NCI-H2107 treated with DMSO at 0.1 percent for 48 hours (cell line): ENCODE data around the gene TMEM236.

ENCODE experiments used
- DNase-seq: peaks from one replicate; lab custom pipeline; 2025; ENCODE audit not compliant: unreplicated experiment; lab: John Stamatoyannopoulos, UW

The TMEM236 gene

DNA sequence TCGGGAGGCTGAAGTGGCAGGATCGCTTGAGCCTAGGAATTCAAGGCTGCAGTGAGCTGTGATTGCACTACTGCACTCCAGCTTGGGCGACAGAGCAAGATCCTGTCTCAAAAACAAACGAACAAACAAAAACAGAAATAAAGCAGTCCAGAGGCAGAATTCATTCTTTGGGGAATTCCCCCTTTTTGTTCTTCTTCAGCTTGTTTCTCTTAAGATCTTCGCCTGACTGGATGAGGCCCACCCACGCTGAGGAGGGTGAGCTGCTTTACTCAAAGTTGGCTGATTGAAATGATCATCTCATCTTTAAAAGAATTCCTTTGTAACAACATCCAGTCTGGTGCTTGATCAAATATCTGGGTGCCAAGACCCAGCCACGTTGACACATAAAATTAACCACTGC lies 67.8 kb downstream of the TMEM236 start:
- DNase-seq = no peak

GRCh38 chr10:17820943-17821342 lies 68.9 kb downstream of the TMEM236 start:
- DNase-seq = no peak

DNA sequence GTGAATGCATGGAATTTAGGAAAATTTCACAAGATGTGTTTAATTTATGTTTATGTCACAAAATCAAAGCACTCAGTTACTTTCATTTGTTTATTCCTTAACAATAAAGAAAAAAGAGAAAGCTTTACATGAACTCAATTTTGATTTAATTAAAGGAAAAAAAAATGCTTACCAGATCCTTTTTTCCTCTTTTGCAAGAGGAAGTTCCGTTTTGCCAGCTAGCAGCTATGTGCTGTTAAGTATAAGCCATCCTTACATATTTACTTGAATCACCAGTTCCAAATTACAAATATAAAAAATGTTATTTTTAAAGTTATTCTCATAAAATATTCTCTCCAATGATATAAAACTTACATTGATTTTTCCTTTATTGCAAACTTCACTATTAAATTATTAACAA lies 69.9 kb downstream of the TMEM236 start:
- no peak for DNase-seq

DNA sequence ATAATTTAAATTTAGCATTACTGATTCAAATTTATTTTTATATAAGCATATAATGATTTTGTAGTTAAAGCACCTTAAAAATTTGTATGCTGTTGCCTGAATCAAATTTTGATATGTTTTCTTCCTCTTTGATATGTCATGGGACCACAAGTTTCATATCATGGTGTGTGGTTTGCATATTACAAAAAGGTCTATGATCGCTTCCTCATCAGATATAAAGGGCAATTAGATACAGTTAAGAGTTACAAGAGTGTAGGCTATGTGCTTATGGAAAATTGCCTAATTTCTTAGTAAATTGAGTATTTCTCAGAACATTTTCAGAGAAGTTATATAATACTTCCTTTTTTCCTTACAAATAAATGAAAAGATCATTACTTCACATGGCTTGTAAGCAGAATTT lies 79.3 kb downstream of the TMEM236 start:
- no peak for DNase-seq

DNA sequence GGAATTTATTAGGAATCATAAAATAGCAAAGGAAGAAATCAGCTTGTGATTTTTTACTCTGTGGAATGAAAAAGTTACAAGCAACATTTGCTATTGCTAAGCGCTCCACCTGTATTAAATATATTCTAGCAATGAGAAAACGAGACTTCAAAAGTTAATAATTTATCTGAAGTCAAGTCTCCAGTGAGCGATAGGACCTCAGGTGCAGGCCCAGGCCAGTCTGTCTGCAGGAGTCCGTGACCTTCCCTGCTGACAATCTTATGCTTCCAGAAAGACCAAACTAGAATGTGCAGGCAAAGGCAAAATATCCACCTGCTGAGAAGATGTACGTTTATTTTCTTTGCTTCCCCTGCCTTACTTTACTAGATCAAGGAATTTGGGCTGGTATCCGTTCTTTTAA lies 79.9 kb downstream of the TMEM236 start:
- no peak for DNase-seq

DNA sequence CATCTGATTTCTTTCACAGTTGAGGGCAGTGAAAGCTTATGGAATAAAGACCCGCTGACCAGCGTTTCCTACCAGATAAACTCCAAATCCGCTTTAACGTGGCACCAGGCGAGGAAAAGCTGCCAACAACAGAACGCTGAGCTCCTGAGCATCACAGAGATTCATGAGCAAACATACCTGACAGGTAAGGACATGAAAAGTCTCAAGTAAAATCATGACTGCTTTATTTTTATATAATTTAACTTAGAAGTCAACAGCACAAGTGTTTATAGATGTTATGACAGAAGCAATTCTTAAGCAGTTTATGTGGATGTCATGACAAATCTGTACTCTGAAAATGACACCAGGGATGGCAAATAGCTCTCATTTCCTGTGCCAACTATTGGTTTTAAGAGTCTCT lies 81.7 kb downstream of the TMEM236 start:
- no peak for DNase-seq

DNA sequence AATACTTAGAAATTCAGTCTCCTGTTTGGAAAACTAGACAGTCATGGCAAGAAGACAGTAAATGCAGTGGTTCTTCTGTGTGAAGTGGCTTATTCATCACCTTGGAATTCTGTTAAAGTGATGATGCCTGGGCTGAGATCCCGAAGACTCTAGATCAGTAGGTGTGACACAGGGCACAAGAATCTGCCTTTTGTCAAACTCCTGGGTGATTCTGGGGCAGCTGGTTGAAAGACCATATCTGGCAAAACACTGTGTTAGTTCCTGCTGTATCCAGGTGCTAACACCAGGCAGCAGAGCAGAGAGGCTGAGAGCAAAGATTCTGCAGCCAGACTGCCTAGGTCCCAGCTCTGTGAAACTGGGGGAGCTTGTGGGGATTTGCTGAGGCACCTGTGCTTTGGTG lies 83.7 kb downstream of the TMEM236 start:
- no peak for DNase-seq

DNA sequence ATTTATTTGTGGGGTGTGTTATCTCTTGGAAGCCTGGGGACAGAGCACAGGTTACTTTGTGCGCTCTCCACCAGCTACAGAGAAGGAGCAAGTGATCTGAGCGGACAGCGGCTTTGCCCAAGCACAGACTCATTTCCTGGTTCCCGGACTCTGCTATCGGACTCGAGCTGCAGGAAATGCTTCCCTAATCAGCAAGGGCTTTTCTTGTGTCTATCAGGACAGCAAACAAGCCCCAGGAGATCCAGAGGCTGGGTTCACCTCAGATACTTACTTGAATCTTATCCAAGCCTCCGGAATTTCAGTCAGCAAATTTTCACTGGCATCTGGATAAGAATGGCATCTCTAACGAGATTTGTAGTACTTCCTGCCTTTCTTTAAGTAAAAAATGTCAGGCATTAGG lies 84.9 kb downstream of the TMEM236 start:
- no peak for DNase-seq

DNA sequence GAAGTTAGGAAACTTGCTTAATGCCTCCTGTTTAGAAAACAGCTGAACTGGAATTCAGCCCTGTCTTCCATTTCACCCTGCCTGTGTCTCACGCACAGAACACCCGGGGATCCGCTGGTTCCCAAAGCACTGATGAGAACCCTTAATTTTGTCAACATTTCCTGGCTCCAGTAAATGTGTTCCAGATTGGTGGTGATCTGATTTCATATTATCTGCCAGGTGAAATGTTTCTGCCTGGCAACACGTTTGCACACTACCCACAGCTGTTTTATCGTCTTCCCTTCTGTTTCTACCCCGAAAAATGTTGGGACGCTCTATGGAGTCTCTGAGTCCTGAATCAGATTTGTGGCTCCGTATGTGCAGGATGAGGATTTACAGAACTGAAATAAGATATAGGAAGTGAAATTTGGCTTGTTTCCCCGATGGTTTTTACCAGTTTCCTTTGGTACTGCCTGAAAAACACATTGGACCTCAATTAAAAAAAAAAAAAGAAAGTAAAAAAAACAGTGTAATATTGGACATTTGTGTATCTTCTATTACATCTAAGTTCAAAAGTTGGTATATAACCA lies 86.2 kb downstream of the TMEM236 start:
- DNase-seq = no peak

- no peak for DNase-seq
Measured at GRCh38 chr10:17841050-17841449, 89.0 kb downstream of the TMEM236 start.

- DNase-seq = no peak
Measured at GRCh38 chr10:17842641-17843040, 90.6 kb downstream of the TMEM236 start.

DNA sequence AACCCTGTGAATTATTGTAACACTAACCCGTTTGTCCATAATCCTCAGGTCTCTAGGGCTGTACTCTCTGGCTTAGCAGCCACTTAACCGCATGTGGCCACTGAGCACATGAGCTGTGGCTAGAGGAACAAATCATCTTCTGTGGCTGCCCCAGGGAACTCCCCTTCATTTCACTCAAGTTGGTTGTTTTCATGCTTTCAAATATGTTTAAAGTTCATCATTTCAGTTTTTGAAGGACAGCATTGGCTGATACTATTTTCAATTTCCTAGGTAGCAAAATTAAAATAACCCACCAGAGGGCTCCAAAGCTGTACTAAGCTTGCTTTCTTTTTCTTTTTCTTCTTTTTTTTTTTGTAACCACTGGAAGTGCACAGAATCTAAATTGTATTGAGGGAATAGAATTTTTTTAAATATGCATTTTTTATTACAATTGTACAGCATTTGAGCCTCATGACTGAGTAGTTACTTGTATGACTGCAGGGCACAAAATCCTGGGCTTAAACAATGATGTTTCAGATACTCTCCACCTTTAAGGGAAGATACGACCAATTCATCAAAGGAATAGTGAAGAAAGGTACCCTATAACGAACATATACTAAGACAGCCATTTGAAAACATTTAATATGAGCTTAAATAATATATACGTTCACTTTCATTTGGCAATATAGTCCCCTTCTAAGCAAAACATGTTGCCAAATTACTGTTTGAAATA lies 95.7 kb downstream of the TMEM236 start:
- DNase-seq = no peak

DNA sequence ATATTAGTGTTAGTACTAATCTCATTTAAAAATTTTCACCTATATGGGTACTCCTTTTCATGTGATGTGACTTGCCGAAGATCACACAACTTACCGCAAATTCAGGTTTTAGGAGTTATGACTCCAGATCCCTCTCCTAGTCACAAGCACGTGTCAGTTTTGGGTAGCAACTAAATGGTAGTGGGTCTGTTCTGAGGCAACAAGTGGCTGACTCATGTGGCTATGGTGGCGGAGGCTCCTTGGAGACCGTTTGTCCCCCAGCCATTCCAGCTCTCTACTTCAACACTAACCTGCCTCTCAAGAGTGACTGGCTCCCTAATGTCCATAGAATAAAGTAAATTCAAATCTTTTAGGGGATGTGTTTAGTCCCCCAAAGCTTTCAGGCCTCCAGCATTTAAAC lies 96.6 kb downstream of the TMEM236 start:
- no peak for DNase-seq
